Activated B cell treated with CpG ODN at 0.5 μM for 24 hours (primary cell): ENCODE results near the gene TBX10. TPM values are rescaled to one million over a fixed set of nuclear protein-coding genes. Genes with fewer than 3 reads are reported as not detected.
"Not testable (repeated sequence)": the region's sequence is repeated elsewhere in the genome, so short reads cannot be mapped to it uniquely, and the experiment has no call there.

Source experiments
- ATAC-seq: fragments of 200-7000 bp; cut with Tn5 transposase; one replicate; pipeline ENCODE4 v1.10.0; 2021; ENCODE audit warnings: low read depth, mild to moderate bottlenecking, moderate library complexity
- CTCF ChIA-PET: fragments of 350-600 bp; sonication (Branson Sonifier 250); formaldehyde crosslinking; loops from one replicate; lab custom pipeline; 2021; ENCODE audit warnings: antibody characterized with exemption; lab: Charles Lee
- POLR2A ChIA-PET: fragments of 350-600 bp; sonication (Branson Sonifier 250); formaldehyde crosslinking; loops from one replicate; lab custom pipeline; 2021; ENCODE audit warnings: antibody characterized with exemption; lab: Charles Lee
- DNase-seq: peaks from one replicate; pipeline ENCODE4 v3.0.0; 2022
- H3K27ac Mint-ChIP-seq: one replicate; pipeline ENCODE4 v1.8.0; 2020; ENCODE audit warnings: mixed read lengths
- H3K27me3 Mint-ChIP-seq: one replicate; pipeline ENCODE4 v1.8.0; 2021; ENCODE audit warnings: mixed read lengths
- H3K36me3 Mint-ChIP-seq: one replicate; pipeline ENCODE4 v1.8.0; 2021; ENCODE audit warnings: low read depth, mixed read lengths
- H3K4me1 Mint-ChIP-seq: one replicate; pipeline ENCODE4 v1.8.0; 2021; ENCODE audit warnings: mixed read lengths
- H3K4me3 Mint-ChIP-seq: one replicate; pipeline ENCODE4 v1.8.0; 2020; ENCODE audit warnings: mild to moderate bottlenecking, mixed read lengths
- H3K9me3 Mint-ChIP-seq: one replicate; pipeline ENCODE4 v1.8.0; 2020; ENCODE audit warnings: mixed read lengths
- CTCF ChIP-seq: fragments of 200-600 bp; IDR thresholded peaks from one replicate; pipeline ENCODE4 v1.8.0; 2022; ENCODE audit warnings: antibody characterized with exemption, mild to moderate bottlenecking
- intact Hi-C: fragments of 100-400 bp; cut with micrococcal nuclease; formaldehyde crosslinking; loops from one replicate; pipeline ENCODE4 v1.15.1; 2024
- total RNA-seq: library from RNA; stranded (reverse); gene quantifications from 2 replicates; pipeline ENCODE4 v1.2.3, GENCODE V29; 2022

TBX10 gene
- not detected in 2 replicates for total RNA-seq

- peaks cover 6% of the 10 kb centered on the region for H3K4me1 Mint-ChIP-seq
- H3K27ac Mint-ChIP-seq: no peak within 1 kb of the TSS
- DNase-seq (no peak), ATAC-seq (no peak)
- H3K27me3 Mint-ChIP-seq: peaks cover 2% of the 10 kb centered on the region
- ChIA-PET POLR2A (interaction anchor here (0.8 kb wide), 1 partner anchor 9 kb away, joined by 3 read pairs; the partner anchor contains the start of gene NUDT8), CTCF (interaction anchor here (1.8 kb wide), 1 partner anchor 20 kb away, joined by 4 read pairs; no protein-coding TSS in a partner anchor)
- no peaks in the 10 kb centered on the region for H3K36me3 Mint-ChIP-seq
- H3K9me3 Mint-ChIP-seq: no peaks in the 10 kb centered on the region
- intact Hi-C loops: no loop called here
- no peak within 1 kb of the TSS for H3K4me3 Mint-ChIP-seq
- TF ChIP-seq CTCF: no peak
Observed at GRCh38 chr11:67639438-67639859, at the start of gene TBX10. Gene TBX10 (minus strand): TSS chr11:67639763. CDS start chr11:67639472, 291 bp downstream.

DNA sequence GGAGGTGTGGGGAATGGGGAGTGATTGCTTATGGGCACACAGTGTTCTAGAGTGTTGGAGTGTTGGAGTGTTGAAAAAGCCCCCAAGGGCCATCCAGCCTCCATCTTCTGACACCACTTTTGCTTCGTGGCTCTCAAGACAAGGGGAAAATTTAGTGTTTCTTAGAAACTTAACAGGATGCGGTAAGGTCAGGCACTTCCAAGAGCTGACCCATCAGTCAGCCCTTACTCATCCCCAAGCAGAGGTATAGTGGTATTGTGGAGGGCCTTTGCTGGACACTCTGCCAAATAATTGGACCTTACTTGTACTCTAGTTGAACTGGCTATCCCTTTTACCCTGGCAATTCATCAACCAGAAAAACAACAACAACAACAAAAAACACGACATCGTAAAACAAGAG is 49.6 kb upstream of the TBX10 start:
- Mint-ChIP-seq H3K27ac (no peak overlapping the region), H3K27me3 (peaks cover 8% of the 10 kb centered on the region), H3K4me3 (no peak overlapping the region), H3K4me1 (no peaks in the 10 kb centered on the region), H3K36me3 (no peaks in the 10 kb centered on the region), H3K9me3 (no peaks in the 10 kb centered on the region)
- ATAC-seq (no peak), DNase-seq (no peak)
- CTCF ChIA-PET: no interaction called here
- no peak for TF ChIP-seq CTCF
- intact Hi-C loops: no loop called here
- POLR2A ChIA-PET: no interaction called here

DNA sequence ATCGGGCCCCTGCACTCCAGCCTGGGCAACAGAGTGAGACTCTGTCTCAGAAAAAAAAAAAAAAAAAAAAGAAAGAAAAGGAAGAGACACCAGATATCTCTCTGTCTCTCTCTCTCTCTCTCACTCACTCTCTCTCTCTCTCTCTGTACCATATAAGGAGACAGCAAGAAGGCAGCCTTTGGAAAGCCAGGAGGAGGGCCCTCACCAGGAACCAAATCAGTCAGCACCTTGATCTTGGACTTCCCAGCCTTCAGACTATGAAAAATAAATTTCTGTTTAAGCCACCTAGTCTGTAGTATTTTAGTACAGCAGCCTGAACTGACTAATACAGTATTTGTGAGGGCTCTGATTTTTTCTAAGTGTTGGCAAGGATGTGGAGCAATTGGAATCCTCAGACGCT is 48.4 kb upstream of the TBX10 start:
- H3K4me3 Mint-ChIP-seq: no peak overlapping the region
- ChIA-PET CTCF (no interaction called here), POLR2A (no interaction called here)
- H3K27me3 Mint-ChIP-seq: peaks cover 8% of the 10 kb centered on the region
- no peaks in the 10 kb centered on the region for H3K9me3 Mint-ChIP-seq
- intact Hi-C loops: no loop called here
- no peak overlapping the region for H3K27ac Mint-ChIP-seq
- no peak for DNase-seq
- no peaks in the 10 kb centered on the region for H3K4me1 Mint-ChIP-seq
- no peak for TF ChIP-seq CTCF
- no peak for ATAC-seq
- no peaks in the 10 kb centered on the region for H3K36me3 Mint-ChIP-seq

DNA sequence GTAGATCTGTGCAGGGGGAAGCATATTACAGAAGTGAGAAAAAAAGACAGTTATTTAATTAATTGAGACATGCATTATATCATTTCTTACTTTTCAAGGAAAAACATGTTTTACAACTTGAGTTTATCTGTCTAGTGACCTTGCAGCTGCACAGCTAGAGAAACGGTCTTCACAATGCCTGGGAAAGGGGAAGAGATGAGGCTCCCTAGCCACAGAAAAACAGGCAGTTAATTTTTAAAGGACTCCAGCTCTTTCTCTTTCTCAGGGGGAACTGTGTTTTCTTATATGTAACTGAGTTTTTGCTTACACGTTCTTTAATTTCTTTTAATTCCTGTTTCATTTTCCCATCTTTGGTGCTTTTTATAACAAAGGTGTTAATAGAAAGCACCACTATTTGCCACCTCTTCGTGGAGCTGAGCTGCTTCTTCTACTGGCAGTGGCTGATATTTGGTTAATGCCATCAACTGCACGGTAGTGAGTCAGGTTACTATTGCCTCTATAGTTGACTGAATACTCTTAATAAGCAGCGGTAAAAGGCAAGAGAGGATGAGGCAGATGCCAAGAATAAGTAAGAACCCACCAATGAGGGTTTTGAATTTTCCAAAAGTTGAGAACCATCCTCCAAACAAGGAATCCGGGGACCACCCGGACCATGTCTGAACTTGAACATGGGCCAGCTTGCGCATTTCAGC is 46.2 kb upstream of the TBX10 start:
- intact Hi-C loops, POLR2A ChIA-PET: not testable (repeated sequence)

DNA sequence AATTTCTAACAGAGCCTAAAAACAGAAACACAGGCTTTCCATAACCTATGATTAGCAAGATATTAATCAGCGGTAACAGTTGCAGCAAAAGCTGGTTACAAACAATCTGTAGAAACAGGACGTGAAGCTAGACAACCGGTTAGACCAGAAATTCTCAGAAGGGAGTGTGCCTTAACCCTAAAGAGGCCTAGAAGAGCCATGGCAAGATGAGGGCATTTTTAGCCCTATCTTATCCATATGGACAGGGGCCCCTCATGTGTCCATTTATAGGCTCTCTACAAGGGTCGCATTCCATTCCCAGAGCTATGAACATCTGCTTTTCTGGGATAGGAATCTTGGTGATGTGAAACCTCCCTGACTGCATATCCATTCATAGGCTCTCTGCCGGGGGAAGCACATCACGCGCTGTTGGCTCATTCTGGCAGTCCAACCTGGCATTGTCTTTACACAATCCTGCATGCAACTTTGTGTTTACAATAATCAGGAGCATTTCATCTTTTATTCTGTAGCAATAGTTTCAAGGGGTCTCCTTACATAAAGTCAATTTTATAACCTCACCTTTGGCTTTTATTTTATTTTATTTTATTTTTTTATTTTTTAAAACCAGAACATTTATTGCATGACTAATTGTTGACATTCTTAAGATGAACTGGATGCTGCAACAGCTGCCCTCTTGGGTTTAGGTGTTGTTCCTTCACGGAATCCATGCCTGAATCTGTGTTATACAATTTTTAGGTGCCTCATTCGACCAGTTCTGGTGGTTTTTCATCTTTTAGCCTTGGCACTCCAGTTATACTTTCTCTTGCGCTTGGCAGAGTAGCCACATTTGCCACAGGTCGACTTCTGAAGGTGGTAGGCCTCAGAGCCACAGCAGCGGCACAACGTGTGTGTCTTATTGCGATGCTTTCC is 42.8 kb upstream of the TBX10 start:
- H3K4me3 Mint-ChIP-seq, H3K36me3 Mint-ChIP-seq, H3K9me3 Mint-ChIP-seq, CTCF ChIA-PET, H3K4me1 Mint-ChIP-seq, intact Hi-C loops, DNase-seq, H3K27me3 Mint-ChIP-seq, ATAC-seq, POLR2A ChIA-PET, H3K27ac Mint-ChIP-seq: not testable (repeated sequence)

More for the DNA sequence above, 46.2 kb upstream of the TBX10 start:
- H3K36me3 Mint-ChIP-seq, H3K9me3 Mint-ChIP-seq, H3K4me1 Mint-ChIP-seq, H3K4me3 Mint-ChIP-seq, CTCF ChIA-PET, ATAC-seq, H3K27me3 Mint-ChIP-seq, DNase-seq, H3K27ac Mint-ChIP-seq: not testable (repeated sequence)
